Vagina (tissue), 2 donors: ENCODE measurements around the gene FAM3A. TPM values are rescaled to one million over a fixed set of nuclear protein-coding genes. Genes with fewer than 3 reads are reported as not detected.

Experiments used
- DNase-seq, 2 donors: peaks; one replicate each; pipeline ENCODE4 v3.0.0-alpha.2; 2017; ENCODE audit errors: extremely low spot score in 2 of 2
- H3K27ac ChIP-seq: fragments of 200-600 bp; sonication (generic); one replicate; pipeline ENCODE4 v1.5.1; 2019
- H3K27me3 ChIP-seq: fragments of 200-600 bp; sonication (generic); one replicate; pipeline ENCODE4 v1.5.1; 2019
- H3K36me3 ChIP-seq, 2 donors: fragments of 200-600 bp; sonication (generic); one replicate each; pipeline ENCODE4 v1.5.1; 2017 to 2019
- H3K4me1 ChIP-seq: fragments of 200-600 bp; sonication (generic); one replicate; pipeline ENCODE4 v1.5.1; 2019
- H3K4me3 ChIP-seq, 2 donors: fragments of 200-600 bp; sonication (generic); 1 replicate in 1 of 2; 2 replicates in 1 of 2; pipeline ENCODE4 v1.5.1; 2016 to 2019
- H3K9me3 ChIP-seq: fragments of 200-600 bp; sonication (generic); one replicate; pipeline ENCODE4 v1.5.1; 2019
- CTCF ChIP-seq, 3 experiments: fragments of 450-650 bp in 2 of 3; fragments of 200-600 bp in 1 of 3; sonication (generic) in 1 of 3; IDR thresholded peaks; one replicate each; pipeline ENCODE4 v1.5.1; 2017 to 2019; ENCODE audit warnings: antibody characterized with exemption in 3 of 3, mild to moderate bottlenecking in 2 of 3, moderate library complexity in 2 of 3
- POLR2A ChIP-seq, 2 donors: fragments of 450-650 bp; IDR thresholded peaks; one replicate each; pipeline ENCODE4 v1.6.1; 2017; ENCODE audit warnings: antibody characterized with exemption in 2 of 2, mild to moderate bottlenecking in 2 of 2, moderate library complexity in 2 of 2
- POLR2AphosphoS5 ChIP-seq, 2 donors: sonication (generic); formaldehyde crosslinking; IDR thresholded peaks; one replicate each; pipeline ENCODE4 v1.9.0; 2017; ENCODE audit warnings: antibody characterized with exemption in 2 of 2, mild to moderate bottlenecking in 2 of 2, low read depth in 1 of 2; ENCODE audit not compliant: insufficient read depth in 1 of 2
- intact Hi-C: fragments of 100-400 bp; cut with DNase I; formaldehyde crosslinking; loops from one replicate; pipeline ENCODE4 v1.15.1; 2023
- total RNA-seq: library from RNA; depleted of rRNA; stranded (reverse); fragments of >200 nt; gene quantifications from one replicate; pipeline ENCODE4 v1.2.3, GENCODE V29; 2016

The FAM3A gene
- total RNA-seq, 1 donor from 2014 or later = 59.9 TPM

GRCh38 chrX:154515090-154515965 lies 704 bp downstream of the FAM3A start:
- intact Hi-C loops = loop anchor here (5.0 kb wide), 1 partner anchor 38 kb away; the partner anchor contains the start of gene LAGE3
- Histone ChIP-seq H3K4me3 (peak overlapping the region; percentile 50 to 62), H3K27ac (peak overlapping the region; percentile 82), H3K27me3 (no peaks in the 10 kb centered on the region), H3K4me1 (no peaks in the 10 kb centered on the region), H3K36me3 (no peaks in the 10 kb centered on the region), H3K9me3 (no peaks in the 10 kb centered on the region)
- TF ChIP-seq POLR2A (IDR thresholded peaks at IDR 0.05) (no peak), CTCF (IDR thresholded peaks at IDR 0.05) (no peak), POLR2AphosphoS5 (IDR thresholded peaks at IDR 0.05; ENCODE audit: insufficient read depth in 1 of 2, low read depth in 1 of 2) (no peak)
- DNase-seq = no peak

GRCh38 chrX:154513716-154514115 lies 2.3 kb downstream of the FAM3A start:
- Histone ChIP-seq H3K9me3 (no peaks in the 10 kb centered on the region), H3K36me3 (peaks cover 0 to 1% of the 10 kb centered on the region in 2 donors), H3K27ac (no peak overlapping the region), H3K4me1 (no peaks in the 10 kb centered on the region), H3K4me3 (no peak overlapping the region), H3K27me3 (no peaks in the 10 kb centered on the region)
- TF ChIP-seq POLR2A (IDR thresholded peaks at IDR 0.05) (no peak), CTCF (IDR thresholded peaks at IDR 0.05) (no peak), POLR2AphosphoS5 (IDR thresholded peaks at IDR 0.05; ENCODE audit: insufficient read depth in 1 of 2, low read depth in 1 of 2) (no peak)
- DNase-seq = no peak
- intact Hi-C loops = no loop called here

- DNase-seq = no peak
- H3K36me3 ChIP-seq = peaks cover 0 to 7% of the 10 kb centered on the region in 2 donors
- no peak overlapping the region for H3K27ac ChIP-seq
- intact Hi-C loops = no loop called here
- H3K9me3 ChIP-seq = no peaks in the 10 kb centered on the region
- no peaks in the 10 kb centered on the region for H3K27me3 ChIP-seq
- no peak for TF ChIP-seq POLR2AphosphoS5 (IDR thresholded peaks at IDR 0.05; ENCODE audit: insufficient read depth in 1 of 2, low read depth in 1 of 2)
- TF ChIP-seq POLR2A (IDR thresholded peaks at IDR 0.05) = no peak
- TF ChIP-seq CTCF (IDR thresholded peaks at IDR 0.05) = no peak
- no peak overlapping the region for H3K4me3 ChIP-seq
- no peaks in the 10 kb centered on the region for H3K4me1 ChIP-seq
These were observed 3.0 kb downstream of the FAM3A start for GRCh38 chrX:154512879-154513553.

GRCh38 chrX:154511761-154512160 lies 4.3 kb downstream of the FAM3A start:
- H3K27ac ChIP-seq = no peak overlapping the region
- no peaks in the 10 kb centered on the region for H3K4me1 ChIP-seq
- H3K27me3 ChIP-seq = no peaks in the 10 kb centered on the region
- no peak overlapping the region for H3K4me3 ChIP-seq
- TF ChIP-seq POLR2A (IDR thresholded peaks at IDR 0.05) (no peak), POLR2AphosphoS5 (IDR thresholded peaks at IDR 0.05; ENCODE audit: insufficient read depth in 1 of 2, low read depth in 1 of 2) (no peak), CTCF (IDR thresholded peaks at IDR 0.05) (no peak)
- no peaks in the 10 kb centered on the region for H3K9me3 ChIP-seq
- no peak for DNase-seq
- intact Hi-C loops = no loop called here
- H3K36me3 ChIP-seq = peaks cover 0 to 7% of the 10 kb centered on the region in 2 donors
